GM21390 (cell line): ENCODE data around the gene LRBA.

Experiments used
- ATAC-seq: cut with Tn5 transposase; IDR thresholded peaks from one replicate; pipeline ENCODE4 v1.9.1; 2021; ENCODE audit not compliant: unreplicated experiment

The LRBA gene

GRCh38 chr4:150315175-150315574, 699.9 kb downstream of the LRBA start:
- no peak for ATAC-seq

GRCh38 chr4:150314031-150314430, 701.1 kb downstream of the LRBA start:
- no peak for ATAC-seq

GRCh38 chr4:150310159-150310895, 704.8 kb downstream of the LRBA start:
- ATAC-seq: no peak

- ATAC-seq: no peak
Measured at GRCh38 chr4:150308824-150309472, 706.1 kb downstream of the LRBA start.

GRCh38 chr4:150306719-150307118, 708.4 kb downstream of the LRBA start:
- no peak for ATAC-seq

GRCh38 chr4:150305995-150306394, 709.1 kb downstream of the LRBA start:
- no peak for ATAC-seq

GRCh38 chr4:150302553-150302952, 712.5 kb downstream of the LRBA start:
- no peak for ATAC-seq

GRCh38 chr4:150299816-150300215, 715.3 kb downstream of the LRBA start:
- ATAC-seq: no peak

- ATAC-seq: no peak
Measured at GRCh38 chr4:150297861-150298474, 717.1 kb downstream of the LRBA start.

- ATAC-seq: no peak
Measured at GRCh38 chr4:150289881-150290280, 725.2 kb downstream of the LRBA start.

GRCh38 chr4:150289198-150289597, 725.9 kb downstream of the LRBA start:
- ATAC-seq: no peak

GRCh38 chr4:150286656-150287055, 728.4 kb downstream of the LRBA start:
- no peak for ATAC-seq

- no peak for ATAC-seq
Measured at GRCh38 chr4:150283689-150284088, 731.4 kb downstream of the LRBA start.

GRCh38 chr4:150280975-150281374, 734.1 kb downstream of the LRBA start:
- ATAC-seq: no peak

GRCh38 chr4:150280081-150280895, 734.8 kb downstream of the LRBA start:
- ATAC-seq: no peak

GRCh38 chr4:150278206-150278605, 736.9 kb downstream of the LRBA start:
- no peak for ATAC-seq

GRCh38 chr4:150268444-150268843, 746.6 kb downstream of the LRBA start:
- ATAC-seq: no peak

GRCh38 chr4:150265806-150266205, 749.3 kb downstream of the LRBA start:
- no peak for ATAC-seq

GRCh38 chr4:150264595-150265161, 750.4 kb downstream of the LRBA start:
- no peak for ATAC-seq

- ATAC-seq: no peak
Measured at GRCh38 chr4:150262611-150263010, 752.5 kb downstream of the LRBA start.

GRCh38 chr4:150261571-150261970, 753.5 kb downstream of the LRBA start:
- no peak for ATAC-seq
